ENCODE measurements around the gene EPN1. TPM values are rescaled to one million over a fixed set of nuclear protein-coding genes. Genes with fewer than 3 reads are reported as not detected.

The EPN1 gene
- total RNA-seq, 2 donors from 2014 or later: 179 to 187 TPM

- Histone ChIP-seq H3K9me3 (no peaks in the 10 kb centered on the region), H3K4me3 (no peak overlapping the region), H3K27ac (no peak overlapping the region), H3K4me1 (peaks cover 0 to 60% of the 10 kb centered on the region in 2 donors), H3K36me3 (peaks cover 58% of the 10 kb centered on the region), H3K27me3 (no peaks in the 10 kb centered on the region)
- no peak for TF ChIP-seq CTCF (IDR thresholded peaks at IDR 0.05)
- no peak for DNase-seq (ENCODE audit: low spot score)
Observed at GRCh38 chr19:55679343-55680257, 4.6 kb downstream of the EPN1 start.

- Histone ChIP-seq H3K36me3 (peaks cover 67% of the 10 kb centered on the region), H3K4me1 (peaks cover 0 to 60% of the 10 kb centered on the region in 2 donors), H3K9me3 (no peaks in the 10 kb centered on the region), H3K27ac (no peak overlapping the region), H3K4me3 (no peak overlapping the region), H3K27me3 (no peaks in the 10 kb centered on the region)
- no peak for DNase-seq (ENCODE audit: low spot score)
- no peak for TF ChIP-seq CTCF (IDR thresholded peaks at IDR 0.05)
Observed at GRCh38 chr19:55680339-55681130, 5.5 kb downstream of the EPN1 start.

GRCh38 chr19:55681131-55682092 lies 6.4 kb downstream of the EPN1 start:
- Histone ChIP-seq H3K9me3 (no peaks in the 10 kb centered on the region), H3K27me3 (no peaks in the 10 kb centered on the region), H3K27ac (no peak overlapping the region), H3K4me1 (peaks cover 0 to 52% of the 10 kb centered on the region in 2 donors), H3K36me3 (peaks cover 76% of the 10 kb centered on the region), H3K4me3 (no peak overlapping the region)
- no peak for TF ChIP-seq CTCF (IDR thresholded peaks at IDR 0.05)
- no peak for DNase-seq (ENCODE audit: low spot score)

GRCh38 chr19:55683449-55684261 lies 8.6 kb downstream of the EPN1 start:
- Histone ChIP-seq H3K4me1 (peaks cover 0 to 30% of the 10 kb centered on the region in 2 donors), H3K4me3 (no peak overlapping the region), H3K27me3 (no peaks in the 10 kb centered on the region), H3K9me3 (no peaks in the 10 kb centered on the region), H3K27ac (no peak overlapping the region), H3K36me3 (peaks cover 83% of the 10 kb centered on the region)
- no peak for TF ChIP-seq CTCF (IDR thresholded peaks at IDR 0.05)
- DNase-seq (ENCODE audit: low spot score): no peak
